Stimulated activated naive B cell treated with anti-CD40 and anti-IgM and Interleukin-4, amounts not matched to agents 10 μg/mL and 1 μg/mL and 100 μg/mL, for 72 hours (primary cell): ENCODE measurements around the gene GPX4.

Source experiments
- ATAC-seq, 2 donors: fragments of 150-1000 bp; cut with Tn5 transposase; replicated peaks; 2 replicates each; pipeline ENCODE4 v1.10.0; 2021; ENCODE audit warnings: moderate library complexity in 1 of 2
- DNase-seq: peaks from one replicate; pipeline ENCODE4 v3.0.0; 2021
- H3K27ac Mint-ChIP-seq: one replicate; pipeline ENCODE4 v1.8.0; 2022; ENCODE audit warnings: mild to moderate bottlenecking, mixed read lengths
- H3K27me3 Mint-ChIP-seq, 2 donors: one replicate each; pipeline ENCODE4 v1.8.0; 2022; ENCODE audit warnings: mixed read lengths in 2 of 2
- H3K36me3 Mint-ChIP-seq, 2 donors: one replicate each; pipeline ENCODE4 v1.8.0; 2022; ENCODE audit warnings: mixed read lengths in 2 of 2, mild to moderate bottlenecking in 1 of 2
- H3K4me1 Mint-ChIP-seq, 2 donors: one replicate each; pipeline ENCODE4 v1.8.0; 2022; ENCODE audit warnings: mixed read lengths in 2 of 2, mild to moderate bottlenecking in 1 of 2
- H3K4me3 Mint-ChIP-seq, 2 donors: one replicate each; pipeline ENCODE4 v1.8.0; 2022; ENCODE audit warnings: mild to moderate bottlenecking in 2 of 2, mixed read lengths in 2 of 2, moderate library complexity in 1 of 2
- H3K9me3 Mint-ChIP-seq, 2 donors: one replicate each; pipeline ENCODE4 v1.8.0; 2022; ENCODE audit warnings: mixed read lengths in 2 of 2, mild to moderate bottlenecking in 1 of 2

GPX4 gene, protein sequence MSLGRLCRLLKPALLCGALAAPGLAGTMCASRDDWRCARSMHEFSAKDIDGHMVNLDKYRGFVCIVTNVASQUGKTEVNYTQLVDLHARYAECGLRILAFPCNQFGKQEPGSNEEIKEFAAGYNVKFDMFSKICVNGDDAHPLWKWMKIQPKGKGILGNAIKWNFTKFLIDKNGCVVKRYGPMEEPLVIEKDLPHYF

DNA sequence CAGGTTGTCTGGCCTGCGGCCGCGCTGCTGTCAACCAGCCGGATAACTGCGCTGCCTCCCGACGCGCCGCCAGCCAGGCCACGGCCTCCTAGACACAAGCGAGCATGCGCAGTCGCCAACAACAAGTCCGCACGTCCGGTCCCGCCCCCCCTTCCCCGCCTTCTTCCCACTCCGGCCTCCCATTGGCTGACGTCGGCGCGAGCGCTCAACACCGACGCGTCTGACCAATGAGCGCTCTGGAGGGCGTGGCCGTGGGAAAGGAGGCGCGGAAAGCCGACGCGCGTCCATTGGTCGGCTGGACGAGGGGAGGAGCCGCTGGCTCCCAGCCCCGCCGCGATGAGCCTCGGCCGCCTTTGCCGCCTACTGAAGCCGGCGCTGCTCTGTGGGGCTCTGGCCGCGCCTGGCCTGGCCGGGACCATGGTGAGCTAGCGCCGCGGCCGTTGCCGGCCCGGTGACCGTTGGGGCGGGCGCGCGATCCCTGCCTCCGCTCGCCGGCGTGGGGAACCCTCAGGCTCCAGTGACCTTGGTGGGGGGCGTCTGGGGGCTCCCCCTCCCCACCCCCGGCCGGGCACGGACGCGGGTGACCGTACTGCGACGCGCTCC is at the start of gene GPX4:
GPX4 (plus strand) TSS at position 287 of the 603 bp plus-strand sequence; CDS start at position 337, 50 bp downstream.
- peaks cover 3 to 4% of the 10 kb centered on the region in 2 donors for H3K9me3 Mint-ChIP-seq
- DNase-seq = peak; percentile 96
- peaks cover 19 to 20% of the 10 kb centered on the region in 2 donors for H3K36me3 Mint-ChIP-seq
- H3K27me3 Mint-ChIP-seq = no peaks in the 10 kb centered on the region
- peak; percentile 74 to 85 for ATAC-seq
- H3K4me3 Mint-ChIP-seq = peak within 1 kb of the TSS; percentile 81 to 86
- peaks cover 24 to 59% of the 10 kb centered on the region in 2 donors for H3K4me1 Mint-ChIP-seq
- H3K27ac Mint-ChIP-seq = peak within 1 kb of the TSS; percentile 81

DNA sequence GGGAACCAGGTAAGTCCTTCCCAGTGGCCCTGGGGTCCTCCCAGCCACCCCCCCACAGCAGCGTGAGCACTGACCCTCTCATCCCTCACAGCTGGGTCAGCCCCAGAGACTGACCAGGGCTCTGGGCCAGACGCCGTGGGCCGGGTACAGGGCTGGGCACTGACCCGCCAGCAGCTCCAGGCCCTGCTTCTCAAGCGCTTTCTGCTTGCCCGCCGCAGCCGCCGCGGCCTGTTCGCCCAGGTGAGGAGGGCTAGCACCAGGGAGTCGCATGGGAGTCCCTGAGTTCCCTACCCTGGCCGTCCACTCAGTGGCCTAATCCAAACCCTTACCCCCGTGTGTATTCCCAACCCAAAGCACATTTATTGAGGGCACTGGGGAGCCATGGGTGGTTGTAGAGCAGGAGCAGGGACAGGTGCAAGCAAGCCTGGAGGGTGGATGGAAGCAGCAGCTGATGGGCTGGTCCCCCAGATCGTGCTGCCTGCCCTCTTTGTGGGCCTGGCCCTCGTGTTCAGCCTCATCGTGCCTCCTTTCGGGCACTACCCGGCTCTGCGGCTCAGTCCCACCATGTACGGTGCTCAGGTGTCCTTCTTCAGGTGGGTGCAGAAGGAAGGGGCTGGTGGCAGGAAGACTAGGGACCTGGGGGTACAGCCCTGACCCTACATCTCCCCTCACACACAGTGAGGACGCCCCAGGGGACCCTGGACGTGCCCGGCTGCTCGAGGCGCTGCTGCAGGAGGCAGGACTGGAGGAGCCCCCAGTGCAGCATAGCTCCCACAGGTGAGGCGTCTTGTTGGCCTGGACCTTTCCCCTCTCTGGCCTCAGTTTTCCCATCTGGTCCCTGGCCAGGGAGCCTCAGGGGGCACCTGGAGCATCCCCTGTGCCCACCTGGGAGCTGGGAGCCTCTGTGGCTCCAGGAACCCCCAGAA is 49.4 kb upstream of the GPX4 start:
- H3K4me1 Mint-ChIP-seq = peaks cover 6 to 12% of the 10 kb centered on the region in 2 donors
- peaks cover 63 to 72% of the 10 kb centered on the region in 2 donors for H3K36me3 Mint-ChIP-seq
- H3K9me3 Mint-ChIP-seq = peaks cover 13 to 20% of the 10 kb centered on the region in 2 donors
- H3K4me3 Mint-ChIP-seq = no peak overlapping the region
- no peaks in the 10 kb centered on the region for H3K27me3 Mint-ChIP-seq
- H3K27ac Mint-ChIP-seq = peak overlapping the region; percentile 37
- no peak for DNase-seq
- ATAC-seq = no peak

DNA sequence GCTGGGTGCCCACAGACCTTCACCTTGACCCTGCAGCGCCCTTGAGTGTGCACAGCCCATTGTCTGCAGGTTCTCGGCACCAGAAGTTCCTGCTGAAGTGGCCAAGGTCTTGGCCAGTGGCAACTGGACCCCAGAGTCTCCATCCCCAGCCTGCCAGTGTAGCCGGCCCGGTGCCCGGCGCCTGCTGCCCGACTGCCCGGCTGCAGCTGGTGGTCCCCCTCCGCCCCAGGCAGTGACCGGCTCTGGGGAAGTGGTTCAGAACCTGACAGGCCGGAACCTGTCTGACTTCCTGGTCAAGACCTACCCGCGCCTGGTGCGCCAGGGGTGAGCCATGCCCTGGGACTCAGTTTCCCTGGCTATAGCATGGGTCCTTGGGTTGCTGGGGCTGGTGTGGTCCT is 48.8 kb upstream of the GPX4 start:
- no peak for ATAC-seq
- Mint-ChIP-seq H3K27me3 (no peaks in the 10 kb centered on the region), H3K27ac (peak overlapping the region; percentile 37), H3K36me3 (peaks cover 69 to 79% of the 10 kb centered on the region in 2 donors), H3K9me3 (peaks cover 13 to 20% of the 10 kb centered on the region in 2 donors), H3K4me3 (no peak overlapping the region), H3K4me1 (peaks cover 6 to 12% of the 10 kb centered on the region in 2 donors)
- DNase-seq = no peak

DNA sequence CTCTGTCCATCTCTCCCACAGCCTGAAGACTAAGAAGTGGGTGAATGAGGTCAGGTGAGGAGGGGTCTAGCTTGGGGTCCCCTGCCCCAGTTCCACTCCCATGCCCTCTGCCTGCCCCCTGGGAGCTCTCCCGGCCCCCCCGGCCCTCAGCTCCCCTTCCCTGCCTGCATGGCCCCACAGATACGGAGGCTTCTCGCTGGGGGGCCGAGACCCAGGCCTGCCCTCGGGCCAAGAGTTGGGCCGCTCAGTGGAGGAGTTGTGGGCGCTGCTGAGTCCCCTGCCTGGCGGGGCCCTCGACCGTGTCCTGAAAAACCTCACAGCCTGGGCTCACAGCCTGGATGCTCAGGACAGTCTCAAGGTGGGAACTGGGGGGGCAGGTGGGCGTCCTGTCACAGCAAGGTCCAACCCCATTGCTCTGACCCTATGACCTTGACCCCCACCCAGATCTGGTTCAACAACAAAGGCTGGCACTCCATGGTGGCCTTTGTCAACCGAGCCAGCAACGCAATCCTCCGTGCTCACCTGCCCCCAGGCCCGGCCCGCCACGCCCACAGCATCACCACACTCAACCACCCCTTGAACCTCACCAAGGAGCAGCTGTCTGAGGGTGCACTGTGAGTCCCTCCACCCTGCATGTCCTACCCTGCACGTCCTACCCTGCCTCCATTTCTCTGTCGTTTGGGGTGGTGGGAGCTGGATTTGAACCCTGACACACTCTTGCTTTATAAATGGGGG is 47.7 kb upstream of the GPX4 start:
- Mint-ChIP-seq H3K27ac (peak overlapping the region; percentile 49), H3K36me3 (peaks cover 75 to 78% of the 10 kb centered on the region in 2 donors), H3K4me1 (peaks cover 6 to 12% of the 10 kb centered on the region in 2 donors), H3K27me3 (no peaks in the 10 kb centered on the region), H3K4me3 (no peak overlapping the region), H3K9me3 (peaks cover 13 to 20% of the 10 kb centered on the region in 2 donors)
- ATAC-seq (no peak), DNase-seq (no peak)

DNA sequence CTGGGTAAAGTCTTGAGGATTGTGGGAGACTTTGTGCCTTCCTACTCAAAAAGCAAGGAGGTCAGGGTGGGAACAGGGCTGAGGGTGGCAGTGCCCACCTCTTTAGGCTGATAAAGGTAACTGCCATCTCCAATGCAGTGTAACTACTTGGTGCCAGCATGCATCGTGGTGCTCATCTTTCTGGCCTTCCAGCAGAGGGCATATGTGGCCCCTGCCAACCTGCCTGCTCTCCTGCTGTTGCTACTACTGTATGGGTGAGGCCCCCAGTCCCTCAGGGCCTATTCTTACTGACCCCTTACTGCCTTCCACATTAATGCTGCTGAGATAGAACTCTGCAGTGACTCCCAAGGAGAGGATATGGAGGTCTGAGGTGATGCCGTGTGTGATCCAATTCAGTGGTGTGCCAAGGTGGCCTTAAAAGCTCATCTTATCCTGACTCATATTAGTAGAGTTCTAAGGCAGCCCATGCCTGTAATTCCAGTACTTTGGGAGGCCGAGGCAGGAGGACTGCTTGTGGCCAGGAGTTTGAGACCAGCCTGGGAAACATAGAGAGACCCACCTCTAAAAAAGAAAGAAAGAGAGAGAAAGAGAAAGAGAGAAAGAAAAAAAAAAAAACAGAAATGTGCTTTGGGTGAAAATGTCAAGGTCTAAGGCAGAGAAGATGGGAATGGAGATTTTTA is 46.5 kb upstream of the GPX4 start:
- no peak for DNase-seq
- H3K4me3 Mint-ChIP-seq = no peak overlapping the region

DNA sequence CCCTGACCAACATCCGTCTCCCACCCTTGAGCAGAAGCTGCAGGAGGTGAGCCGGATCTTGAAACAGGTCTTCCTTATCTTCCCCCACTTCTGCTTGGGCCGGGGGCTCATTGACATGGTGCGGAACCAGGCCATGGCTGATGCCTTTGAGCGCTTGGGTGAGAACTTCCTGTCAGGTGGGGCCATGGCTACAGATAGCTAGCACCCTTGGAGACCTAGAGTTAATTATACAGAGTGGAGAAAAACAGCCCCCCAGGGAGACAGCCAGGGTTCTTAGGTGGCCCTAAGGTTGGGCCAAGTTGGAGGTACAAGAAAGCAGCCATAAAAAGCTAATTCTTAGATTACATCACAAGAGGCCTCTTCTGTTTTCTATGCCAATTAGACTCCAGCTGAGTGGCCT is 45.7 kb upstream of the GPX4 start:
- Mint-ChIP-seq H3K4me1 (peaks cover 4 to 11% of the 10 kb centered on the region in 2 donors), H3K27ac (peak overlapping the region; percentile 42)

More for the DNA sequence above, 46.5 kb upstream of the GPX4 start:
- peaks cover 6 to 15% of the 10 kb centered on the region in 2 donors for H3K4me1 Mint-ChIP-seq
- H3K9me3 Mint-ChIP-seq = peaks cover 13 to 21% of the 10 kb centered on the region in 2 donors
- ATAC-seq = peak; percentile 33 to 48
- H3K27me3 Mint-ChIP-seq = no peaks in the 10 kb centered on the region
- H3K36me3 Mint-ChIP-seq = peaks cover 75 to 78% of the 10 kb centered on the region in 2 donors
- H3K27ac Mint-ChIP-seq = peak overlapping the region; percentile 52

DNA sequence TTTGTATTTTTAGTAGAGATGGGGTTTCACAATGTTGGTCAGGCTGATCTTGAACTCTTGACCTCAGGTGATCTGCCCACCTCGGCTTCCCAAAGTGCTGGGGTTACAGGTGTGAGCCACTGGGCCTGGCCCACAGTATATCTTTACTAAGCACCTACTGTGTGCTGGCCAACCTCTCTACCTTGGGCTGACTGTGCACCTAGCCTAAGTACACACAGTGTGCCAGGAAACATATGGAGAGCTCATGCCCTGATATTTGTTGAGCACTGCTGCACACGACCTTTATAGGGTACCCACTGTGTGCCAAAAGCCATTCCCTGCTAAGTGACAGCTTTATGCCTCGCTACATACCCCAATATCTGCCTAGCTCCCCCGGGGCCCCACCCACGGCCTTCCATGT is 43.1 kb upstream of the GPX4 start:
- ATAC-seq (no peak), DNase-seq (no peak)
- Mint-ChIP-seq H3K36me3 (peaks cover 64% of the 10 kb centered on the region in 2 donors), H3K4me1 (peaks cover 24 to 32% of the 10 kb centered on the region in 2 donors), H3K27me3 (no peaks in the 10 kb centered on the region), H3K27ac (no peak overlapping the region), H3K9me3 (peaks cover 13 to 26% of the 10 kb centered on the region in 2 donors), H3K4me3 (no peak overlapping the region)

More for the DNA sequence above, 45.7 kb upstream of the GPX4 start:
- ATAC-seq (no peak), DNase-seq (no peak)
- Mint-ChIP-seq H3K9me3 (peaks cover 13 to 23% of the 10 kb centered on the region in 2 donors), H3K36me3 (peaks cover 76 to 77% of the 10 kb centered on the region in 2 donors), H3K4me3 (peak overlapping the region in 1 of 2 donors; percentile 15), H3K27me3 (no peaks in the 10 kb centered on the region)

DNA sequence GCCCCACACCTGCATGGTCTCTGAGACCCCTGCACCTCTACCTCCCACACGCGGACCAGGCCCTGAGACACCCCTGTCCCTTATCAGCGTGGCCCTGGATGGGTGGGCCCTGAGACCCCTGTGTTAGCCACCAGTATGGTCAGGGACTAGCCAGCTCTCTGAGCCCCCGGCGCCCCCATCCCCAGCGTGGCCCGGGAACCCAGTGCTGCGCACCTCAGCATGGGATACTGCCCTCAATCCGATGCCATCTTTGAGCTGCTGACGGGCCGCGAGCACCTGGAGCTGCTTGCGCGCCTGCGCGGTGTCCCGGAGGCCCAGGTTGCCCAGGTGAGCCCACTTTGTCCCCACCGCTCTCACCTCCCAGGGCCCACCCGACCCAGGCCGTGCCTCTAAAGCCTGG is 41.8 kb upstream of the GPX4 start:
- peaks cover 5 to 17% of the 10 kb centered on the region in 2 donors for H3K9me3 Mint-ChIP-seq
- H3K4me1 Mint-ChIP-seq = peaks cover 23 to 33% of the 10 kb centered on the region in 2 donors
- no peak overlapping the region for H3K4me3 Mint-ChIP-seq
- H3K27me3 Mint-ChIP-seq = no peaks in the 10 kb centered on the region
- ATAC-seq = no peak
- H3K27ac Mint-ChIP-seq = no peak overlapping the region
- H3K36me3 Mint-ChIP-seq = peaks cover 51% of the 10 kb centered on the region in 2 donors
- DNase-seq = no peak

DNA sequence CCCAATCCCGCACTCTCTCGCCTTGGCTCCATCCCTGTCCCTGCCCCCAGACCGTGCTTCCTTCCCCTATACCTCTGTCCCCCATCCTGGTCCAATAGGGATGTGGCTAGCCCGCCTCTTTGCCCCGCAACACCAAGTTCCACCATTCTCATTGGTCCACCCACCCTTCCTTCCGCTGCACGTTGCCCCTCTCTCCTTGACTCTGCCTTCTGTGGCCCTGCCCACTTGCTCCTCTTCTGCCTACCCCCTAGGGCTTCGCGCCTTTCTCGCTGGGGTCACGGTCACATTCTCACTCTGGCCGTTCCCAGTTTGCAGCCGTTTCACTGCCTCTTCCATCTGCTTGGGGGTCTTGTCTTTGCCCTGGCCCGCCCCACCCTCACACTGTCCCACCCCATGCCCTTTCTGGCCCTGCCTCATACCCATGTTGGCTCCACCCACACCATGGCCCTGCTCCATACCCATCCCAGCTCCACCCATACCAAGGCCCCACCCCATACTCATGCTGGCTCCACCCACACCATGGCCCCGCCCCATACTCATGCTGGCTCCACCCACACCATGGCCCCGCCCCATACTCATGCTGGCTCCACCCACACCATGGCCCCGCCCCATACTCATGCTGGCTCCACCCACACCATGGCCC is 41.3 kb upstream of the GPX4 start:
- Mint-ChIP-seq H3K27me3 (no peaks in the 10 kb centered on the region), H3K9me3 (peaks cover 1 to 14% of the 10 kb centered on the region in 2 donors), H3K4me1 (peaks cover 23 to 33% of the 10 kb centered on the region in 2 donors), H3K27ac (peak overlapping the region; percentile 7), H3K4me3 (no peak overlapping the region), H3K36me3 (peaks cover 46% of the 10 kb centered on the region in 2 donors)
- no peak for DNase-seq
- no peak for ATAC-seq

DNA sequence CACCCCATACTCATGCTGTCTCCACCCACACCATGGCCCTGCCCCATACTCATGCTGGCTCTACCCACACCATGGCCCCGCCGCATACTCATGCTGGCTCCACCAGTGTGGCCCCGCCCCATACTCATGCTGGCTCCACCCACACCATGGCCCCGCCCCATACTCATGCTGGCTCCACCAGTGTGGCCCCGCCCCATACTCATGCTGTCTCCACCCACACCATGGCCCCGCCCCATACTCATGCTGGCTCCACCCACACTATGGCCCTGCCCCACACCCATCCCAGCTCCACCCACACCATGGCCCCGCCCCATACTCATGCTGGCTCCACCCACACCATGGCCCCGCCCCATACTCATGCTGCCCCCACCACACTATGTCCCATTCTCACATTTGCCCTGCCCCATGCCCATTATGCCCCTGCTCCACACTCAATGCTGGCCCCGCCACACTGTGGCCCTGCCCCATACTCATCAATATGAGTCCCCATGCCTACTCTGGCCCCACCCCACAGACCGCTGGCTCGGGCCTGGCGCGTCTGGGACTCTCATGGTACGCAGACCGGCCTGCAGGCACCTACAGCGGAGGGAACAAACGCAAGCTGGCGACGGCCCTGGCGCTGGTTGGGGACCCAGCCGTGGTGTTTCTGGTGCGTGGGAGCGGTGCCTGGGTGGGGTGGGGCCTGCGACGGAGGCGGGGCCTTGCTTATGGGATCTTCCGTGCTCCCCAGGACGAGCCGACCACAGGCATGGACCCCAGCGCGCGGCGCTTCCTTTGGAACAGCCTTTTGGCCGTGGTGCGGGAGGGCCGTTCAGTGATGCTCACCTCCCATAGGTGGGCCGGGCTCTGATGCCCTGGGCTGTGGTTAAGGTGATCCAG is 40.5 kb upstream of the GPX4 start:
- Mint-ChIP-seq H3K36me3 (peaks cover 39% of the 10 kb centered on the region in 2 donors), H3K4me3 (no peak overlapping the region), H3K9me3 (peaks cover 0 to 9% of the 10 kb centered on the region in 2 donors), H3K4me1 (peaks cover 23 to 34% of the 10 kb centered on the region in 2 donors), H3K27me3 (no peaks in the 10 kb centered on the region), H3K27ac (peak overlapping the region; percentile 65)
- DNase-seq (no peak), ATAC-seq (no peak)

DNA sequence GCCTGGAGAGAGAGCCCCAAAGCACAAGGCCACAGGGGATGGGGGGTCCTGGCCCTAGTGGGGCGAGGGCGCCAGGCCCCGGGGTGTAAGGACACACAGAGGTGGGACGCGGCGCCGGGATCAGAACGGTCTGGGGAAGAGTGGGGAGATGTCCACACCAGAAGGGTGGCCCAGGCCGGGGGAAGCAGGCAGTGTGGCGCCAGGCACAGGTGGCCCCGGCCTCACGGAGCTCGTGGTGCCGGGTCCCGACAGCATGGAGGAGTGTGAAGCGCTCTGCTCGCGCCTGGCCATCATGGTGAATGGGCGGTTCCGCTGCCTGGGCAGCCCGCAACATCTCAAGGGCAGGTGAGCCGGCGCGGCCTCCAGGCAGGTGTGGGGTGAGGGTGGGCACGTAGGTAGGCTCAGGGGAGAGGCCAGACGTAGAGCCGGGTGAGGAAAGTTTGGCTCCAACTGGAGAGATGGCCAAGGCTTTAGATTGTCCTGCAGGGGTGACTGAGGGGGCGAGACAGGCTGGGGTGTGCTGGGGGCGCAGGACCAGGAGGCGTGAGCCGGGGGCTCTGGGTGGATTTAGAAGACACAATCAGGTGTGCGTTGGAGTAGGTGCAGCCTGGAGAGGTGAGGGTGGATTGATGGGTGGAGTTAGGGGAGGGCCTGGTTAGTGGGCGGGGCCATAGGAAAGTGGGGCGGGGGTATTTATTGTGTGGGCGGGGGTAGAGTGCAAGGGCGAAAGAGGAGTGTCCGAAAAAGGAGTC is 39.7 kb upstream of the GPX4 start:
- Mint-ChIP-seq H3K9me3 (peaks cover 0 to 6% of the 10 kb centered on the region in 2 donors), H3K27me3 (no peaks in the 10 kb centered on the region), H3K4me3 (peak overlapping the region in 1 of 2 donors; percentile 44), H3K36me3 (peaks cover 40 to 42% of the 10 kb centered on the region in 2 donors), H3K27ac (peak overlapping the region; percentile 77), H3K4me1 (peaks cover 30 to 42% of the 10 kb centered on the region in 2 donors)
- ATAC-seq (no peak), DNase-seq (no peak)
